Measurements from ENCODE around the gene C1RL.

DNA sequence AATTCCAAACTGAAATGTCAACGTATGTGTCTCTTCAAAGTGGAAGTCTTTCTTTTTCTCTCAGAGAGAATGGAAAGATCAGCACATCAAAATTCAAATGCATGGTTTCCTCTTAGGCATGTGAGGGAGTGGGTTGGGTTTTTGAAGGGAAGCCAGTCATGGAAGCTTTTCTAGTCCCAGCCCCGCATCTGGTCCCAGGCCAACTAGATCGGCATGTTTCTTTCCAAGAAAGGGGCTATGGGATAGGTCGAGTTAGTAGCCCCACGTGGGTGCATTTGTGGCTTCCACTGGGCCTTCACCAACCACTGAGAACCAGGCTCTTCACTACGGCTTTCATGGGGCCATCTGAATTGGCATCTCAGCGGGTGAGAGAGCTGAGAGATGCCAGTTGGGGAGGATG, 41.9 kb downstream of the C1RL start:
- TF ChIP-seq, protein P1, sequence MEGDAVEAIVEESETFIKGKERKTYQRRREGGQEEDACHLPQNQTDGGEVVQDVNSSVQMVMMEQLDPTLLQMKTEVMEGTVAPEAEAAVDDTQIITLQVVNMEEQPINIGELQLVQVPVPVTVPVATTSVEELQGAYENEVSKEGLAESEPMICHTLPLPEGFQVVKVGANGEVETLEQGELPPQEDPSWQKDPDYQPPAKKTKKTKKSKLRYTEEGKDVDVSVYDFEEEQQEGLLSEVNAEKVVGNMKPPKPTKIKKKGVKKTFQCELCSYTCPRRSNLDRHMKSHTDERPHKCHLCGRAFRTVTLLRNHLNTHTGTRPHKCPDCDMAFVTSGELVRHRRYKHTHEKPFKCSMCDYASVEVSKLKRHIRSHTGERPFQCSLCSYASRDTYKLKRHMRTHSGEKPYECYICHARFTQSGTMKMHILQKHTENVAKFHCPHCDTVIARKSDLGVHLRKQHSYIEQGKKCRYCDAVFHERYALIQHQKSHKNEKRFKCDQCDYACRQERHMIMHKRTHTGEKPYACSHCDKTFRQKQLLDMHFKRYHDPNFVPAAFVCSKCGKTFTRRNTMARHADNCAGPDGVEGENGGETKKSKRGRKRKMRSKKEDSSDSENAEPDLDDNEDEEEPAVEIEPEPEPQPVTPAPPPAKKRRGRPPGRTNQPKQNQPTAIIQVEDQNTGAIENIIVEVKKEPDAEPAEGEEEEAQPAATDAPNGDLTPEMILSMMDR (IDR thresholded peaks at IDR 0.05 in 8 of 11, conservative IDR thresholded peaks at IDR 0.05 in 3 of 11), result no peak
- TF ChIP-seq POLR2A (IDR thresholded peaks at IDR 0.05) (no peak), POLR2AphosphoS5 (IDR thresholded peaks at IDR 0.05) (no peak)

Data from spleen (tissue), 7 donors.